GM19438 (cell line): ENCODE data around the gene FGFBP3.

Source experiments
- ATAC-seq: cut with Tn5 transposase; IDR thresholded peaks from one replicate; pipeline ENCODE4 v1.9.1; 2021; ENCODE audit warnings: low read depth; ENCODE audit not compliant: unreplicated experiment

The FGFBP3 gene

GRCh38 chr10:91860885-91861284 lies 48.4 kb downstream of the FGFBP3 start:
- ATAC-seq: no peak

DNA sequence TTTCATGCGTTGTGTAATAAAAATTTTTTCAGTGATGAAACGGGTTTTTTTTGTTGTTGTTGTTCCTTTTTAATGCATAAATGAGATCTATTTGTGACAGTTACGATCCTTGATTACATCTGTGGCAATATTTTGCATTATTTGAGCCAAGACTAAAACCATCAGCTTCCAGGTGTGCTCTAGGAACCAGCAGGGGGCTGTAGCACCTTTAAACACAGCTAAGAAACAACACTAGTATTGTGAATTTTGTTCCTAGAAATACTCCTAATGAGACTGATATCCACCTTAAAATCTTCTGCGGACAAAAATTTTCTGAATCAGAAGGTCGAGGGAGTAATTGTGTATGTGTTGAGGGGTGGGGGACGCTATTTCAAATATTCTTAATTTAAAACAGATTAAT lies 52.6 kb downstream of the FGFBP3 start:
- ATAC-seq: no peak
